Erythroblast (primary cell): Measurements from ENCODE around the gene MYO5C.

ENCODE experiments used
- GATA1 ChIP-seq: IDR thresholded peaks from 2 replicates; pipeline ENCODE4 v1.6.1; 2011; ENCODE audit warnings: low read depth, mild to moderate bottlenecking, control low read depth, low read length, moderate library complexity
- POLR2A ChIP-seq: IDR thresholded peaks from 2 replicates; pipeline ENCODE4 v1.6.1; 2011; ENCODE audit warnings: mild to moderate bottlenecking, low read length

- no peak for TF ChIP-seq POLR2A
- no peak for TF ChIP-seq GATA1
Measured at GRCh38 chr15:52200831-52201365, 94.7 kb downstream of the MYO5C start.
